Left cardiac atrium (tissue), 4 donors: ENCODE data around the gene XPO4. TPM values are rescaled to one million over a fixed set of nuclear protein-coding genes. Genes with fewer than 3 reads are reported as not detected.
A peak's percentile ranks its signal among the peaks of the same experiment; 100 is the strongest.

Experiments
- ATAC-seq, 2 donors: fragments of 200-7000 bp; cut with Tn5 transposase; one replicate each; pipeline ENCODE4 v1.9.1; 2020; ENCODE audit warnings: mild to moderate bottlenecking in 2 of 2, moderate library complexity in 2 of 2
- DNase-seq: peaks from one replicate; pipeline ENCODE4 v3.0.0-alpha.2; 2020
- intact Hi-C, 2 donors: fragments of 100-400 bp; cut with DNase I; formaldehyde crosslinking; loops; one replicate each; pipeline versions ENCODE4 v1.14.1 to v1.15.1; 2022 to 2023
- total RNA-seq, 2 donors: library from RNA; stranded (reverse); fragmentation: NEBNext Ultra II Directional; extraction: Animal tissue kit (Norgen Biotek cat#: 25700); gene quantifications; one replicate each; pipeline ENCODE4 v1.2.1, GENCODE V29; 2021
- donor health status: DM: no; HTN: yes; CAD: no.
- donor health status: DM: no; HTN: yes; CAD: no; lungs with severe emphysema.
- donor health status: DM: yes; HTN: yes; CAD: no.
- donor health status: Dilated cardiomyopathy.

Gene XPO4
- total RNA-seq, 2 donors from 2014 or later, result 7.8 to 12.1 TPM

- DNase-seq (no peak), ATAC-seq (peak; percentile 62 to 76)
- intact Hi-C loops, result no loop called here
These were observed 59.4 kb downstream of the XPO4 start for GRCh38 chr13:20843166-20843565.

- DNase-seq (no peak), ATAC-seq (no peak)
- intact Hi-C loops, result no loop called here
These were observed 62.0 kb downstream of the XPO4 start for GRCh38 chr13:20840568-20840967.

- DNase-seq, result no peak
- intact Hi-C loops, result loop anchor here in 1 of 2 donors (5.0 kb wide), 1 partner anchor 337 kb away; no protein-coding TSS in a partner anchor
- no peak for ATAC-seq
These were observed 68.5 kb downstream of the XPO4 start for GRCh38 chr13:20833900-20834679.

- intact Hi-C loops, result loop anchor here in 1 of 2 donors (5.0 kb wide), 1 partner anchor 336 kb away; no protein-coding TSS in a partner anchor
- no peak for ATAC-seq
- DNase-seq, result no peak
These were observed 69.7 kb downstream of the XPO4 start for GRCh38 chr13:20832861-20833260.

- intact Hi-C loops, result loop anchor here in 1 of 2 donors (5.0 kb wide), 1 partner anchor 335 kb away; no protein-coding TSS in a partner anchor
- no peak for ATAC-seq
- no peak for DNase-seq
These were observed 70.6 kb downstream of the XPO4 start for GRCh38 chr13:20831933-20832332.

- ATAC-seq, result no peak
- intact Hi-C loops, result loop anchor here in 1 of 2 donors (5.0 kb wide), 1 partner anchor 334 kb away; no protein-coding TSS in a partner anchor
- no peak for DNase-seq
These were observed 71.3 kb downstream of the XPO4 start for GRCh38 chr13:20831254-20831653.

GRCh38 chr13:20828539-20829364 is 73.8 kb downstream of the XPO4 start:
- DNase-seq, result no peak
- peak; percentile 38 to 41 for ATAC-seq
- intact Hi-C loops, result loop anchor here (5.0 to 10.0 kb wide), 2 partner anchors 54 to 116 kb away; partner anchors contain the start of gene EEF1AKMT1 (in 1 of the 2)

- DNase-seq, result no peak
- no peak for ATAC-seq
- intact Hi-C loops, result loop anchor here (5.0 to 10.0 kb wide), 2 partner anchors 52 to 115 kb away; partner anchors contain the start of gene EEF1AKMT1 (in 1 of the 2)
These were observed 75.5 kb downstream of the XPO4 start for GRCh38 chr13:20826843-20827560.

- ATAC-seq (no peak), DNase-seq (no peak)
- intact Hi-C loops, result loop anchor here (5.0 to 10.0 kb wide), 2 partner anchors 52 to 114 kb away; partner anchors contain the start of gene EEF1AKMT1 (in 1 of the 2)
These were observed 76.2 kb downstream of the XPO4 start for GRCh38 chr13:20826301-20826700.

GRCh38 chr13:20825477-20825875 is 77.1 kb downstream of the XPO4 start:
- DNase-seq (no peak), ATAC-seq (peak in 1 of 2 donors; percentile 35)
- intact Hi-C loops, result loop anchor here (5.0 to 10.0 kb wide), 2 partner anchors 51 to 113 kb away; partner anchors contain the start of gene EEF1AKMT1 (in 1 of the 2)

GRCh38 chr13:20824762-20825476 is 77.6 kb downstream of the XPO4 start:
- DNase-seq (no peak), ATAC-seq (peak in 1 of 2 donors; percentile 42)
- intact Hi-C loops, result loop anchor here (5.0 to 10.0 kb wide), 2 partner anchors 50 to 113 kb away; partner anchors contain the start of gene EEF1AKMT1 (in 1 of the 2)

GRCh38 chr13:20823071-20823470 is 79.5 kb downstream of the XPO4 start:
- intact Hi-C loops, result loop anchor here in 1 of 2 donors (10.0 kb wide), 1 partner anchor 48 kb away; the partner anchor contains the start of gene EEF1AKMT1
- ATAC-seq, result no peak

GRCh38 chr13:20822406-20822805 is 80.1 kb downstream of the XPO4 start:
- intact Hi-C loops, result loop anchor here in 1 of 2 donors (10.0 kb wide), 1 partner anchor 48 kb away; the partner anchor contains the start of gene EEF1AKMT1
- no peak for DNase-seq
- ATAC-seq, result no peak

More at GRCh38 chr13:20823071-20823470, 79.5 kb downstream of the XPO4 start:
- DNase-seq, result no peak

- intact Hi-C loops, result loop anchor here in 1 of 2 donors (10.0 kb wide), 1 partner anchor 45 kb away; the partner anchor contains the start of gene EEF1AKMT1
- DNase-seq, result no peak
- no peak for ATAC-seq
These were observed 82.8 kb downstream of the XPO4 start for GRCh38 chr13:20819715-20820114.

GRCh38 chr13:20815464-20815863 is 87.1 kb downstream of the XPO4 start:
- intact Hi-C loops, result no loop called here
- ATAC-seq (no peak), DNase-seq (no peak)

GRCh38 chr13:20814224-20814910 is 88.2 kb downstream of the XPO4 start:
- ATAC-seq (peak; percentile 98), DNase-seq (peak; percentile 86)
- intact Hi-C loops, result no loop called here

- intact Hi-C loops, result no loop called here
- DNase-seq (no peak), ATAC-seq (no peak)
These were observed 89.7 kb downstream of the XPO4 start for GRCh38 chr13:20812890-20813289.
